Measurements from ENCODE around the gene CCDC187.

CCDC187 gene

GRCh38 chr9:136279471-136279870 lies 24.4 kb downstream of the CCDC187 start:
- no peaks in the 10 kb centered on the region for H3K36me3 Mint-ChIP-seq (ENCODE audit: low read depth)
- DNase-seq (ENCODE audit: low spot score): no peak

GRCh38 chr9:136278894-136279293 lies 25.0 kb downstream of the CCDC187 start:
- DNase-seq (ENCODE audit: low spot score): no peak
- no peaks in the 10 kb centered on the region for H3K36me3 Mint-ChIP-seq (ENCODE audit: low read depth)
- no peak overlapping the region for H3K4me3 Mint-ChIP-seq
- H3K9me3 Mint-ChIP-seq: no peaks in the 10 kb centered on the region
- no peak overlapping the region for H3K27ac Mint-ChIP-seq
- no peaks in the 10 kb centered on the region for H3K27me3 Mint-ChIP-seq (ENCODE audit: low read depth)
- peaks cover 2% of the 10 kb centered on the region for H3K4me1 Mint-ChIP-seq (ENCODE audit: low read depth)

More at GRCh38 chr9:136279471-136279870, 24.4 kb downstream of the CCDC187 start:
- no peak overlapping the region for H3K27ac Mint-ChIP-seq
- H3K27me3 Mint-ChIP-seq (ENCODE audit: low read depth): no peaks in the 10 kb centered on the region
- no peaks in the 10 kb centered on the region for H3K9me3 Mint-ChIP-seq
- no peak overlapping the region for H3K4me3 Mint-ChIP-seq
- H3K4me1 Mint-ChIP-seq (ENCODE audit: low read depth): peaks cover 2% of the 10 kb centered on the region

- Mint-ChIP-seq H3K4me1 (ENCODE audit: low read depth) (no peaks in the 10 kb centered on the region), H3K9me3 (no peaks in the 10 kb centered on the region), H3K27me3 (ENCODE audit: low read depth) (no peaks in the 10 kb centered on the region), H3K36me3 (ENCODE audit: low read depth) (no peaks in the 10 kb centered on the region), H3K4me3 (no peak overlapping the region), H3K27ac (no peak overlapping the region)
- DNase-seq (ENCODE audit: low spot score): no peak
Observed at GRCh38 chr9:136278221-136278620, 25.7 kb downstream of the CCDC187 start.

- no peak overlapping the region for H3K27ac Mint-ChIP-seq
- H3K36me3 Mint-ChIP-seq (ENCODE audit: low read depth): no peaks in the 10 kb centered on the region
- H3K4me3 Mint-ChIP-seq: no peak overlapping the region
- DNase-seq (ENCODE audit: low spot score): no peak
- no peaks in the 10 kb centered on the region for H3K9me3 Mint-ChIP-seq
- no peaks in the 10 kb centered on the region for H3K4me1 Mint-ChIP-seq (ENCODE audit: low read depth)
- no peaks in the 10 kb centered on the region for H3K27me3 Mint-ChIP-seq (ENCODE audit: low read depth)
Observed at GRCh38 chr9:136277746-136278145, 26.1 kb downstream of the CCDC187 start.

GRCh38 chr9:136276716-136277115 lies 27.2 kb downstream of the CCDC187 start:
- Mint-ChIP-seq H3K4me3 (no peak overlapping the region), H3K27me3 (ENCODE audit: low read depth) (no peaks in the 10 kb centered on the region), H3K9me3 (no peaks in the 10 kb centered on the region), H3K27ac (no peak overlapping the region), H3K4me1 (ENCODE audit: low read depth) (no peaks in the 10 kb centered on the region), H3K36me3 (ENCODE audit: low read depth) (no peaks in the 10 kb centered on the region)
- DNase-seq (ENCODE audit: low spot score): no peak

- no peak overlapping the region for H3K4me3 Mint-ChIP-seq
- H3K9me3 Mint-ChIP-seq: no peaks in the 10 kb centered on the region
Observed at GRCh38 chr9:136275655-136276429, 28.1 kb downstream of the CCDC187 start.

GRCh38 chr9:136274786-136275654 lies 28.9 kb downstream of the CCDC187 start:
- Mint-ChIP-seq H3K9me3 (no peaks in the 10 kb centered on the region), H3K4me1 (ENCODE audit: low read depth) (no peaks in the 10 kb centered on the region), H3K27me3 (ENCODE audit: low read depth) (no peaks in the 10 kb centered on the region), H3K27ac (no peak overlapping the region), H3K36me3 (ENCODE audit: low read depth) (no peaks in the 10 kb centered on the region), H3K4me3 (no peak overlapping the region)
- no peak for DNase-seq (ENCODE audit: low spot score)

More at GRCh38 chr9:136275655-136276429, 28.1 kb downstream of the CCDC187 start:
- Mint-ChIP-seq H3K27ac (no peak overlapping the region), H3K4me1 (ENCODE audit: low read depth) (no peaks in the 10 kb centered on the region), H3K27me3 (ENCODE audit: low read depth) (no peaks in the 10 kb centered on the region), H3K36me3 (ENCODE audit: low read depth) (no peaks in the 10 kb centered on the region)
- no peak for DNase-seq (ENCODE audit: low spot score)

- H3K27ac Mint-ChIP-seq: no peak overlapping the region
- H3K9me3 Mint-ChIP-seq: no peaks in the 10 kb centered on the region
- H3K4me1 Mint-ChIP-seq (ENCODE audit: low read depth): no peaks in the 10 kb centered on the region
- no peaks in the 10 kb centered on the region for H3K27me3 Mint-ChIP-seq (ENCODE audit: low read depth)
- no peak overlapping the region for H3K4me3 Mint-ChIP-seq
- DNase-seq (ENCODE audit: low spot score): no peak
- H3K36me3 Mint-ChIP-seq (ENCODE audit: low read depth): no peaks in the 10 kb centered on the region
Observed at GRCh38 chr9:136273921-136274785, 29.7 kb downstream of the CCDC187 start.

- Mint-ChIP-seq H3K36me3 (ENCODE audit: low read depth) (no peaks in the 10 kb centered on the region), H3K27me3 (ENCODE audit: low read depth) (peaks cover 7% of the 10 kb centered on the region), H3K4me1 (ENCODE audit: low read depth) (no peaks in the 10 kb centered on the region)
Observed at GRCh38 chr9:136273244-136273865, 30.5 kb downstream of the CCDC187 start.

GRCh38 chr9:136270173-136270705 lies 33.7 kb downstream of the CCDC187 start:
- no peak for DNase-seq (ENCODE audit: low spot score)
- Mint-ChIP-seq H3K36me3 (ENCODE audit: low read depth) (no peaks in the 10 kb centered on the region), H3K27me3 (ENCODE audit: low read depth) (peaks cover 7% of the 10 kb centered on the region), H3K27ac (no peak overlapping the region), H3K9me3 (no peaks in the 10 kb centered on the region), H3K4me3 (no peak overlapping the region), H3K4me1 (ENCODE audit: low read depth) (peaks cover 9% of the 10 kb centered on the region)

More at GRCh38 chr9:136273244-136273865, 30.5 kb downstream of the CCDC187 start:
- no peak overlapping the region for H3K27ac Mint-ChIP-seq
- no peak overlapping the region for H3K4me3 Mint-ChIP-seq
- no peaks in the 10 kb centered on the region for H3K9me3 Mint-ChIP-seq
- DNase-seq (ENCODE audit: low spot score): no peak

- no peak overlapping the region for H3K4me3 Mint-ChIP-seq
- peaks cover 9% of the 10 kb centered on the region for H3K4me1 Mint-ChIP-seq (ENCODE audit: low read depth)
Observed at GRCh38 chr9:136268735-136269134, 35.2 kb downstream of the CCDC187 start.

GRCh38 chr9:136268318-136268717 lies 35.6 kb downstream of the CCDC187 start:
- no peak for DNase-seq (ENCODE audit: low spot score)
- H3K36me3 Mint-ChIP-seq (ENCODE audit: low read depth): no peaks in the 10 kb centered on the region
- no peaks in the 10 kb centered on the region for H3K9me3 Mint-ChIP-seq
- H3K27me3 Mint-ChIP-seq (ENCODE audit: low read depth): peaks cover 7% of the 10 kb centered on the region
- H3K4me3 Mint-ChIP-seq: peak overlapping the region; percentile 69
- H3K27ac Mint-ChIP-seq: peak overlapping the region; percentile 10
- H3K4me1 Mint-ChIP-seq (ENCODE audit: low read depth): peaks cover 9% of the 10 kb centered on the region

More at GRCh38 chr9:136268735-136269134, 35.2 kb downstream of the CCDC187 start:
- DNase-seq (ENCODE audit: low spot score): no peak
- no peaks in the 10 kb centered on the region for H3K9me3 Mint-ChIP-seq
- no peak overlapping the region for H3K27ac Mint-ChIP-seq
- H3K36me3 Mint-ChIP-seq (ENCODE audit: low read depth): no peaks in the 10 kb centered on the region
- H3K27me3 Mint-ChIP-seq (ENCODE audit: low read depth): peaks cover 7% of the 10 kb centered on the region
